Suppressor macrophage (primary cell): ENCODE data around the gene TMEM59L.

Source experiments
- DNase-seq, 4 experiments: peaks; one replicate each; pipeline ENCODE4 v3.0.0-alpha.2; 2020 to 2022

Gene TMEM59L

DNA sequence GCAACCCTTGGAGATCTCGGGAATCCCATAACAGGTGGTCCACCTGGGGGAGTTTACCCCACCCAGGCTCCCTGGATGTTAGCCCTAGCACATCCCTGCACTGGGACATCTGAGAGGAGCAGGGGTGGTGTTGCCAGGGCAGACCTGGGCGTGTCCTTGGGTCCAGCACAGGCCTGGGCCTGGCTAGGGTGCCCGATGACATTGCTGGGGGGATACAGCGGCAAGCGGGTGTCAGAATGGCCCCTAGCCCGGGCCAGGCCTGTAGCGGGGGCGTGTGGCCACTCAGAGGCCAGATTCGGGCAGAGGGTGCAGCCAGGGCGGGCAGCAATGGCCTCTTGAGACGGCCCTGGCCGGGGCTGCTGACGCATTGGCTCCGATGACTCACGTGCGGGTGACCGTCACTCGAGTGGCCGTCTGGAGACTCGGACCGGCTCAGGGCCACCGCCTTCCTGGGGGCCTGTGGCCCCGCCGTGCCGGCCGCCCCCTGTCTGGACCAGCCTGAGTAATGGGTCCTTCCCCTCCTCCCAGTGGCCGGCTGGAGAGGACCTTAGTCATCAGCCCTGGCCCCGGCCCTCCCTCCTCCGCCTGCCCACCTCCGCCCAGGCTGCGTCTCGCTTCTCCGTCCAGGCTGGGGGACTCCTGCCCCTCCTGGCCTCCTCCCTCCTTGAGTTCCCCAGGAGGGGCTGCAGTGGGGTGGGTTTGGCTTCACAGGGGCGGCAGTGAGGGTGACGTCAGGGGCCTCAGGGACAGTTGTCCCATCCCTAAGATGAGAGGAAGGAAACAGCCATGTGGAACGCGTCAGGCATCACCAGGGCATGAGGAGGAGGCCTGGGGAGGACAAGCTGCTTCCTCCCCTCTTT, 47.6 kb downstream of the TMEM59L start:
- DNase-seq: peak; percentile 85 to 93 (median 90)

DNA sequence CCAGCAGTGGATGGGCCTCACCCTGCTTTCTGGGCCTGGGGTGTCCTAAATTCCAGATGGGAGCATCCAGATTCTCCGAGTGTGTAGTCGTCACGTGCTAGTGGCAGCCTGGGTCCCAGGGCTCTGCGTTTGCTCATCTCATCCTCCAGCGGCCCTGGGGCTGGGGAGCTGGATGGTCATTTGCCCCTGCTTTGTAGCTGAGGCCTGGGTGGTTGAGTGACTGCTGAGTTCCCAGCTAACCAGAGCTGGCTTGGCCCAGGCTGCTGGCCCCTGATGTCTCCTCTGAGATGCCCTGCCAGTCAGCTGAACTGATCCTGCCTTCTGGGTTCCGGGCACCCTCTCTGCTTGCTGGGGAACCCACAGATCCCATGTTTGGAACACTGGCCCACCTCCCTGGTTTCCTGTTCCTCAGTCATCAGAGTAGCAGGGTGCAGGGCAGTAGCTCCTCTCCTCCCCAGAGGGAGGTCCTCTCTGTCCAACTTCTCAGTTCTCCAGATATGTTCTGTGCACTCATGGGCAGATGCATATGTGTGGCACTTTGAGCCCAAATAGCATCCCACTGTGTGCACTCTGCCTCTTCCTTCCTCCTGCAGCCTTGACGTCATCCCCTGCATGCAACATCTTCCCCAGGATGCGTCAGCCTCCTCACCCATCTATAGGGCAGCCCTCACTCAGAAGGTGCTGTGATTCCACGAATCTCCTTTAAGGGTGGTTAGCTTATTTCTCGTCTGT, 48.4 kb downstream of the TMEM59L start:
- DNase-seq: peak; percentile 79 to 93 (median 84)

DNA sequence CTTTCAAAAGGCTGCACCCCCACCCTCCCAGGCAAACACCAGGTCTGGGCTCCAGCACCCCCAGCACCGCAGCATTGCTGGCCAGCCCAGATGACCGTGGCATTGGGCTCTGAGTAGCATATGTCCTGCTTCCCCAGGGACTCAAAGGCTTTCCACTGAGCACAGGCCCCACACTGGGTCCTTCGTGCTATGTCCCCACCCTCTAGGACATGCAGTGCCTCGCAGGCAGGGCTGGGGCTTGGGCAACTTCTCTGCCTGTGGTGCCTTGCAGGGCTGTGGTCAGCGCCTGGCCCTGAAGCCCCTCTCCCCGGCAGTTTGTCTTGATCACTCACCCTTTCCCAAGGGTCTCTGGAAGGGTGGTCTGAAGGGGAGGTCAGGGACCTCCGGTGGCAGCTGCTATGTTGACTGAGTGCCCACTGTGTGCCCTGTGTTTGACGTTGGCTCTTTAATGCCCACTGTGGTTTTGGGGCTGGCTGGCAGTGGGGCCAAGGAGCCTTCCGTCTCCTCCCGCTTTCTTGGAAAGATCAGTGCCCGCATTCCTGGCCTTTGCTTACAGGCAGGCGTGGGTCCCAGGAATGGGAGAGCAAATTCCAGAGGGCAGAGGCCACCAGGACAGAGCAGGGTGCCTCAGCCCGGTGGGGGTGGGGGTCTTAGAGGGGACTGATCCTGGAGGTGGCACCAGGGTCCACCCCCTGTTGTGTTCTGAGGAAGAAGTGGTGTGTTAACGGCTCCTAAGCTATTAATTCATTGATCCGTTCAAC, 50.5 kb downstream of the TMEM59L start:
- DNase-seq: no peak

DNA sequence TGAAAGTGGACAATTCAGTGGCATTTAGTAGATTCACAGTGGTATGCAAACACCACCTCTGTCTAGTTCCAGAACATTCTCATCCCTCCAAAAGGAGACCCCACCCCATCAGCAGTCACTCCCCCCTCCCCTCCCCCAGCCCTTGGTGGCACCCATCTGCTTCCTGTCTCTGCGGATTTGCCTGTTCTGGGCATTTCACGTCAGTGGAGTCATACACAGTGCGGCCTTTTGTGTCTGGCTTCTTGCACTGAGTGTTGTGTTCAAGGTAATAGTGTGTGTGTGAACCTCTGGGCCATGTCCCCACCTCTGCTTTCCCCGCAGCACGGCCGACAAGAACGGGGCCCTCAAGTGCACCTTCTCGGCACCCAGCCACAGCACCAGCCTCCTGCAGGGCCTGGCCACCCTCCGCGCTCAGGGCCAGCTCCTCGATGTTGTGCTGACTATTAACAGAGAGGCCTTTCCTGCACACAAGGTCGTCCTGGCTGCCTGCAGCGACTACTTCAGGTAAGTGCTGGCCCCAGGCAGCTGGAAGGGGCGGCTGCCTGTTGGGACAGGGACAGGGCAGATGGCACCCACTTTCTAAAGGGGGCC, 51.4 kb downstream of the TMEM59L start:
- DNase-seq: no peak

DNA sequence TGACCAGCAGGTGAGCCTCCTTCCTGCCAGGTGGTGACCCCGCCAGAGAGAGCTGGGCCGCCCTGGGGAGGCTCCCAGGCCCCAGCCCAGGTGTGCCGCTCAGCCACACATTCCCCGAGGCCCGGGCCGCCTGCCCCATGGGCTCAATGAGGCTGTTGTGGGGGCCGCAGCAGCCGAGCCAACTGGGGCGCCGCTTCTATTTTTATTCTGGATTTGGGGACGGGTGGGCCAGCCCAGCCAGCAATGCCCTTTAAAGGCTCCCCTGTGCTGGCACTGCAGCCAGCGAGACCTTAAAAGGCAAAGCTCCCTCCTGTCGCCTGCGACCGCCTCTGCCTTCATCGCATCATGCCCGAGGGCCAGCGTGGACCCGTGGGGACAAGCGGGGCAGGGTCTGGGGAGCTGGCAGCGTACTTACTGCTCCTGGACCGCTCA, 53.1 kb downstream of the TMEM59L start:
- DNase-seq: no peak

DNA sequence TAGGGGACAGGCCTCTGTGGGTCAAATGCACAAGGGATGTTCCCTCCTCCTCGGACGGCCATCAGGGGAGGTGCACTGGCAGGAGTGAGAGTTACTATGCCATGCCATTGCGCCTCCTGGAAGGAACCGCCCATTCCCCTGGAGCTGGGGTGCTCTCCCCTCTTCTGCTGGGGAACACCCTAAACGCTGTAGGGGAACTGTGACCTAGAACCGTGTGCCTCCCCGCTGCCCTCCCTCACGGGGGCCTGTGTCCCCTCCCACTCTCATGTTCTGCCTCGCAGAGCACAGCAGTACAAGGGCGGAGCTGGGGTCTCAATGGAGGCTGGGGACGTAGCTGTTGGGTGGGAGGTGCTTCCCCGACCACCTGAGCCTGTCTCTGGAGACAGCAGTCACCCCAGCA, 53.6 kb downstream of the TMEM59L start:
- no peak for DNase-seq

DNA sequence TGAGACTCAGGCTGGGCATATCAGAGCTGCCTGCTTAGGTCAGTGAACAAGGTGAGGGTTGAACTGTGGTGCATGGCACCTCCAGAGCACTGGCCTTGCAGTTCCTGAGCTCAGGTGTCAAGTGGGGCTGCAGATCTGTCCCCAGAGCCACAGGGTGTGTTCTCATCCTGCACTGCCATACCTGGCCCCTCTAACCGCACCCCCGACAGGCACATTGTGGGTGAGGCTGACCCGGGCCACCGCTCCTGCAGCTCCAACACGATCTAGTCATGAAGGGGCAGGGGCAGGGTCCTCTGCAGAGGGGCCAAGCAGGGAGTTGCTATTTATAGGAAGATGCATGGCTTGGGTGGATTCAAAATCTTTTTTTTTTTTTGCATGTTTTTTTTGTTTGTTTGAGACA, 54.1 kb downstream of the TMEM59L start:
- no peak for DNase-seq

DNA sequence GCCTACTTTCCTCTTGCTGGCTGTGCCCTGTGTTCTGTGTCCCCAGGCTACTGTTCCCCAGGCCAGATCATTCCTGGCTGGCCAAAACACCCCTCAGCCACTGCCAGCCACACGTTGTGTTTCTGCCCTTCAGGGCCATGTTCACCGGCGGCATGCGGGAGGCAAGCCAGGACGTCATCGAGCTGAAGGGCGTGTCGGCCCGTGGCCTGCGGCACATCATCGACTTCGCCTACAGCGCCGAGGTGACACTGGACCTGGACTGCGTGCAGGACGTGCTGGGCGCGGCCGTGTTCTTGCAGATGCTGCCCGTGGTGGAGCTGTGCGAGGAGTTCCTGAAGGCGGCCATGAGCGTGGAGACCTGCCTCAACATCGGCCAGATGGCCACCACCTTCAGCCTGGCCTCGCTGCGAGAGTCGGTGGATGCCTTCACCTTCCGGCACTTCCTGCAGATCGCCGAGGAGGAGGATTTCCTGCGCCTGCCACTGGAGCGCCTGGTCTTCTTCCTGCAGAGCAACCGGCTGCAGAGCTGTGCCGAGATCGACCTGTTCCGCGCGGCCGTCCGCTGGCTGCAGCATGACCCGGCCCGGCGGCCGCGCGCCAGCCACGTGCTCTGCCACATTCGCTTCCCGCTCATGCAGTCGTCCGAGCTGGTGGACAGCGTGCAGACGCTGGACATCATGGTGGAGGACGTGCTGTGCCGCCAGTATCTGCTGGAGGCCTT, 55.0 kb downstream of the TMEM59L start:
- no peak for DNase-seq

DNA sequence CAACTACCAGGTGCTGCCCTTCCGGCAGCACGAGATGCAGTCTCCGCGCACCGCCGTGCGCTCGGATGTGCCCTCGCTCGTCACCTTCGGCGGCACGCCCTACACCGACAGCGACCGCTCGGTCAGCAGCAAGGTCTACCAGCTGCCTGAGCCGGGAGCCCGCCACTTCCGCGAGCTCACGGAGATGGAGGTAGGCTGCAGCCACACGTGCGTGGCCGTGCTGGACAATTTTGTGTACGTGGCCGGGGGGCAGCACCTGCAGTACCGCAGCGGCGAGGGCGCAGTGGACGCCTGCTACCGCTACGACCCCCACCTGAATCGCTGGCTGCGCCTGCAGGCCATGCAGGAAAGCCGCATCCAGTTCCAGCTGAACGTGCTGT, 55.6 kb downstream of the TMEM59L start:
- DNase-seq: no peak

DNA sequence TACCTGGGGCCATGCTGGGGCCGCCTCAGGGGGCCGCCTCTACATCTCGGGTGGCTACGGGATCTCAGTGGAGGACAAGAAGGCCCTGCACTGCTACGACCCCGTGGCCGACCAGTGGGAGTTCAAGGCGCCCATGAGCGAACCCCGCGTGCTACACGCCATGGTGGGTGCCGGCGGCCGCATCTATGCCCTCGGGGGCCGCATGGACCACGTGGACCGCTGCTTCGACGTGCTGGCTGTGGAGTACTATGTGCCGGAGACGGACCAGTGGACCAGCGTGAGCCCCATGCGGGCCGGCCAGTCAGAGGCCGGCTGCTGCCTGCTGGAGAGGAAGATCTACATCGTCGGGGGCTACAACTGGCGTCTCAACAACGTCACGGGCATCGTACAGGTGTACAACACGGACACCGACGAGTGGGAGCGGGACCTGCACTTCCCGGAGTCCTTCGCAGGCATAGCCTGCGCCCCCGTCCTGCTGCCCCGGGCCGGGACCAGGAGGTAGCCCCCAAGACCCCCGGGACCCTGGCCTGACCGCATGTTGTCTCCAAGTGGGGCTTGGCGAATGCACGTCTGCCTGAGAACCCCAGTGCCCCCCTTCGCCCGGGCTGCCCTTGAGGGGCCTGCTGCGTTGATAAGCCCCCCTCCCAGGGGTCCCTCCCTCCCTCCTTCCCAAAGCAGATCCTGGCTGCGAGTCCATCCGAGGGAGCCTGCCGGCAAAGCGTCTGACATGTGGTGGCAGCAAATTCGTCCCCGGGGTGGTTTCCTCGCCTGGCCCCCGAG, 56.3 kb downstream of the TMEM59L start:
- DNase-seq: no peak

DNA sequence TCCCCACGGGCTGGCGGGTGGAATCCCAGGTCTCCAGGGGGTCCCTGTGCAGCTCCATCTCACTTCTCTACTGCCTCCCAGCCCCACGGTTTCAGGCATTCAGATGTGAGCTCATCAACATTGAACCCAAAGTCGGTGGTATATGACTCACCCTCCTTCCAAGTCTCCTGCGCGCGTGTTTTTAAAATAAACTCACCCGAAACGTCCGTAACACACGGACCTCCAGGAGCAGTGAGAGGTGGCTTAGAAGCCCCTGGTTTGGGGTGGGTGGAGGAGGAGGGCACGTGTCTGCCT, 56.8 kb downstream of the TMEM59L start:
- DNase-seq: no peak

DNA sequence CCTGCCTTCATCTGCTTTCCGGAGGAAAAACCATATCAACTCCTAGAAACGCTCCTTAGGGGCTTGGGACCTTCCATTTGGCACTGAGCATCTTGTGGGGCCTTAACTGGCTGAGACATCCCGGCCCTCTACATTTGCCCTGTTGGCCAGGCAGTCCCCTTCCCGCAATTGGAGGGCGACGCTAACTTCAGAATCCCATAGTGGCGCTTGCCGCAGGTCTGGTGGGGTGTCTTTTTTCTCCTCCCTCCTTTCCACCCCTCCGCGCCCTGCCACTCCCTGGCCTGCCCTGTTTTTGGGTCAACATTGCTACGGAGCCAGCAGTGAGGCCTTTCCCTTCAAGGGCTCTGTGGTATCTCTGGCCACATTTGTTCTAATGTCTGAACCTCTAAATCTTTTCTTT, 57.2 kb downstream of the TMEM59L start:
- no peak for DNase-seq

DNA sequence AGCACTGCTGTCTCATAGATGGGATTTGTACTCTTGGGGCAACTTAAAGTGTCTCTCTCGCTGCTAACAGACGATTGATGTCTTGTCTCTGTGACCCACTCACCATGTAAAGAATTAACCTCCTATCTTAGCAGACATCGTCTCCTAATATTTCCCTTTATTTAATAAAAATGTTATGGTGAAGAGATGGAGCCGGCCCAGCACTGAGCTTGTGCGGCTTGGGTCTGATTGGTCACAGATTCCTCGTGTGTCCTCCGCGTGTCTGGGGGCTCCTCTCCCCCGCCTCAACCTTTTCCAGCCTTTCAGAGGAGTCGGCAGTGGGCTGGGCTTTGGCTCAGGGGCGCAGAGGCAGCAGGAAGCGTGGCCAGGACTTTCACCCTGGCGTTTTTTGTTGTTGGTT, 57.6 kb downstream of the TMEM59L start:
- DNase-seq: no peak
